Measurements from ENCODE around the gene EGFL7.

EGFL7 gene

GRCh38 chr9:136617746-136618579 is 44.8 kb upstream of the EGFL7 start:
- ChIA-PET POLR2A (interaction anchor here (1.3 kb wide), 1 partner anchor 14 kb away, joined by 3 read pairs; no protein-coding TSS in a partner anchor), CTCF (interaction anchor here (1.4 to 2.3 kb wide), 3 partner anchors 130 to 133 kb away, joined by 5 to 6 read pairs (median 5); no protein-coding TSS in a partner anchor)
- no peaks in the 10 kb centered on the region for H3K4me1 ChIP-seq (ENCODE audit: control insufficient read depth, insufficient read depth, low read length)
- no peaks in the 10 kb centered on the region for H3K9me3 ChIP-seq (ENCODE audit: control insufficient read depth, insufficient read depth, low read depth, low read length)
- H3K27ac ChIP-seq (ENCODE audit: extremely low read depth, low read depth, low read length) = no peak overlapping the region
- no peaks in the 10 kb centered on the region for H3K36me3 ChIP-seq (ENCODE audit: control insufficient read depth in 2 of 2, insufficient read depth in 1 of 2, low read length in 2 of 2)
- TF ChIP-seq KLF10 (tag by site-specific recombination; IDR thresholded peaks at IDR 0.05) (0 out of 2 replicates have a peak, but pooled peaks have one; percentile 34), GLIS2 (tag by site-specific recombination; IDR thresholded peaks at IDR 0.05) (peak; percentile 5; the same call in 1 of the 2 replicates), GLIS1 (tag by site-specific recombination; IDR thresholded peaks at IDR 0.05) (peak; percentile 69), ZNF529 (tag by site-specific recombination; IDR thresholded peaks at IDR 0.05; ENCODE audit: insufficient replicate concordance) (no peak)
- no peak overlapping the region for H3K4me3 ChIP-seq (ENCODE audit: low read depth, low read length)

- H3K27ac ChIP-seq (ENCODE audit: extremely low read depth, low read depth, low read length) = no peak overlapping the region
- no peak overlapping the region for H3K4me3 ChIP-seq (ENCODE audit: low read depth, low read length)
- no peaks in the 10 kb centered on the region for H3K4me1 ChIP-seq (ENCODE audit: control insufficient read depth, insufficient read depth, low read length)
- CTCF ChIA-PET = interaction anchor here (1.5 to 2.3 kb wide), 3 partner anchors 13 to 134 kb away, joined by 4 to 6 read pairs (median 5); no protein-coding TSS in a partner anchor
- TF ChIP-seq ZBTB21 (tag by site-specific recombination; IDR thresholded peaks at IDR 0.05) (no peak), EGR2 (tag by site-specific recombination; IDR thresholded peaks at IDR 0.05; ENCODE audit: low read depth) (no peak), ZNF266 (tag by site-specific recombination; IDR thresholded peaks at IDR 0.05; ENCODE audit: low read depth) (no peak), PRDM6 (tag by site-specific recombination; IDR thresholded peaks at IDR 0.05) (no peak), GLIS2 (tag by site-specific recombination; IDR thresholded peaks at IDR 0.05) (0 out of 2 replicates have a peak, but pooled peaks have one; percentile 15), ZBTB6 (tag by site-specific recombination; IDR thresholded peaks at IDR 0.05) (no peak)
- no peaks in the 10 kb centered on the region for H3K9me3 ChIP-seq (ENCODE audit: control insufficient read depth, insufficient read depth, low read depth, low read length)
- POLR2A ChIA-PET = interaction anchor here (1.3 kb wide), 1 partner anchor 15 kb away, joined by 3 read pairs; no protein-coding TSS in a partner anchor
- no peaks in the 10 kb centered on the region for H3K36me3 ChIP-seq (ENCODE audit: control insufficient read depth in 2 of 2, insufficient read depth in 1 of 2, low read length in 2 of 2)
Measured at GRCh38 chr9:136618580-136619547, 43.9 kb upstream of the EGFL7 start.

- CTCF ChIA-PET = interaction anchor here (1.5 kb wide), 1 partner anchor 12 kb away, joined by 4 read pairs; no protein-coding TSS in a partner anchor
- Histone ChIP-seq H3K27ac (ENCODE audit: extremely low read depth, low read depth, low read length) (no peak overlapping the region), H3K36me3 (ENCODE audit: control insufficient read depth in 2 of 2, insufficient read depth in 1 of 2, low read length in 2 of 2) (no peaks in the 10 kb centered on the region), H3K4me3 (ENCODE audit: low read depth, low read length) (no peak overlapping the region), H3K9me3 (ENCODE audit: control insufficient read depth, insufficient read depth, low read depth, low read length) (no peaks in the 10 kb centered on the region), H3K4me1 (ENCODE audit: control insufficient read depth, insufficient read depth, low read length) (no peaks in the 10 kb centered on the region)
- POLR2A ChIA-PET = no interaction called here
- TF ChIP-seq SP2 (tag by site-specific recombination; IDR thresholded peaks at IDR 0.05) (no peak), ZFP3 (tag by site-specific recombination; IDR thresholded peaks at IDR 0.05; ENCODE audit: low read depth) (no peak), GLI2 (tag by site-specific recombination; IDR thresholded peaks at IDR 0.05; ENCODE audit: borderline replicate concordance, low read depth) (no peak), ZNF114 (tag by site-specific recombination; IDR thresholded peaks at IDR 0.05) (no peak), TSHZ1 (tag by site-specific recombination; IDR thresholded peaks at IDR 0.05; ENCODE audit: borderline replicate concordance) (no peak), ZNF335 (tag by site-specific recombination; conservative IDR thresholded peaks at IDR 0.05) (no peak), ZNF248 (tag by site-specific recombination; IDR thresholded peaks at IDR 0.05) (no peak), ZNF10 (tag by site-specific recombination; IDR thresholded peaks at IDR 0.05) (no peak), ZNF654 (tag by site-specific recombination; IDR thresholded peaks at IDR 0.05; ENCODE audit: low read depth) (no peak), ZNF747 (tag by site-specific recombination; IDR thresholded peaks at IDR 0.05) (no peak)
Measured at GRCh38 chr9:136619742-136620440, 42.8 kb upstream of the EGFL7 start.

Data from HEK293 (cell line).